ENCODE results near the gene C17orf113.
A peak's percentile ranks its signal among the peaks of the same experiment; 100 is the strongest.
"Not testable (repeated sequence)": the region's sequence is repeated elsewhere in the genome, so short reads cannot be mapped to it uniquely, and the experiment has no call there.

Gene C17orf113

DNA sequence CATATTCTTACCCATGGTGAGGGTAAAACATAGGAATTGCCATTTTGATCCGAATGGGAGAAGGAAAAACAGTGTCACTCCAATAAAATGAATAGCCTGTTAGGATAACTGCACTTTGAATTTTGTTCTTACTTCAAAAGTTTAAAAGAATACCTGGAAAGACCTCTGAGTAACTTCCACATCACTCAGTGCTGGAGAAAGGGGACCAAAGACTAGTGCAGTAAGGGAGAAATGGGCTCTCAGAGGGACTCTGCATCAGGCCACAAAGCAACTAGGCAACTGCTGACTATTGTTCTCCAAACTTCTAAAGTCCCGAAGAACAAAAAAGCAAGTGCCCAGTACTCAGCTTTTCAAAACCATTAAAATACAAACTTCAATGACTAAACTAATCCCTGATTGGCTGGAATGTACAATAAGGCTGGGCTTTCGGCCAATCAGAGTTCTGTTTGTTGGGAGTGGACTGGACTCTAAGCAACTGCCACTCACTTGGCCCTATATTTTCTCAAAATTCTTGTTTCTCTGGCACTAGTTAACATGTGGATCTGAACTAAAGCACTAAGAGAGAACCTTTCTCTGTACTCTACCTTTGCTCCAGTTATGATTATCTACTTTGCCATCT is 39.4 kb downstream of the C17orf113 start:
- DNase-seq (ENCODE audit: low spot score in 2 of 2), result peak; percentile 37 to 65
- Histone ChIP-seq H3K9me3 (no peaks in the 10 kb centered on the region), H3K36me3 (replicated peaks) (peaks cover 22% of the 10 kb centered on the region; the same call in 1 of the 2 replicates), H3K27me3 (ENCODE audit: low read depth) (no peaks in the 10 kb centered on the region), H3K4me1 (peaks cover 35% of the 10 kb centered on the region), H3K4me3 (no peak overlapping the region)
- in situ Hi-C loops (cut with MboI; ENCODE audit: low sequenced_read_pairs), result no loop called here

DNA sequence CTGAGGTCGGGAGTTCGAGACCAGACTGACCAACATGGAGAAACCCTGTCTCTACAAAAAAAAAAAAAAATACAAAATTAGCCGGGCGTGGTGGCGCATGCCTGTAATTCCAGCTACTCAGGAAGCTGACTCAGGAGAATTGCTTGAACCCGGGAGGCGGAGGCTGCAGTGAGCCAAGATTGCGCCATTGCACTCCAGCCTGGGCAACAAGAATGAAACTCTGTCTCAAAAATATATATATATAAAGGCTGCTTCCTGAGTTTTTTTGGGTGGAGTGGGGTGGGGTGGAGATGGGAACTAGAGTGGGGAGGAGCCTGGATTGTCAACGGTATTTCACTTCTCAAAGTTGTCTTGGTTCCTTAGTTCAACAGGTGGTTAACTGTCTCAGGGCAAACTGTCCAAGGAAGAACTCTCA is 40.1 kb downstream of the C17orf113 start:
- H3K36me3 ChIP-seq (replicated peaks), result peaks cover 22% of the 10 kb centered on the region; the same call in 1 of the 2 replicates
- DNase-seq (ENCODE audit: low spot score in 2 of 2); H3K27me3 ChIP-seq (ENCODE audit: low read depth); H3K4me3 ChIP-seq; in situ Hi-C loops (cut with MboI; ENCODE audit: low sequenced_read_pairs); H3K9me3 ChIP-seq: not testable (repeated sequence)
- peaks cover 33% of the 10 kb centered on the region for H3K4me1 ChIP-seq

GRCh38 chr17:42009170-42009569 is 41.2 kb downstream of the C17orf113 start:
- no peaks in the 10 kb centered on the region for H3K9me3 ChIP-seq
- no peak for DNase-seq (ENCODE audit: low spot score in 2 of 2)
- H3K36me3 ChIP-seq (replicated peaks), result peaks cover 22% of the 10 kb centered on the region; the same call in 1 of the 2 replicates
- in situ Hi-C loops (cut with MboI; ENCODE audit: low sequenced_read_pairs), result no loop called here
- H3K4me3 ChIP-seq, result no peak overlapping the region
- no peaks in the 10 kb centered on the region for H3K27me3 ChIP-seq (ENCODE audit: low read depth)
- H3K4me1 ChIP-seq, result peaks cover 33% of the 10 kb centered on the region

GRCh38 chr17:42005166-42005565 is 45.2 kb downstream of the C17orf113 start:
- H3K36me3 ChIP-seq (replicated peaks), result peaks cover 41% of the 10 kb centered on the region
- DNase-seq (ENCODE audit: low spot score in 2 of 2), result no peak
- H3K9me3 ChIP-seq, result no peaks in the 10 kb centered on the region
- H3K27me3 ChIP-seq (ENCODE audit: low read depth), result no peaks in the 10 kb centered on the region
- H3K4me3 ChIP-seq, result no peak overlapping the region
- peaks cover 9% of the 10 kb centered on the region; the same call in 1 of the 2 replicates for H3K4me1 ChIP-seq
- in situ Hi-C loops (cut with MboI; ENCODE audit: low sequenced_read_pairs), result no loop called here

- no peaks in the 10 kb centered on the region for H3K9me3 ChIP-seq
- no peaks in the 10 kb centered on the region for H3K27me3 ChIP-seq (ENCODE audit: low read depth)
- H3K4me3 ChIP-seq, result no peak overlapping the region
- H3K4me1 ChIP-seq, result peaks cover 9% of the 10 kb centered on the region; the same call in 1 of the 2 replicates
- no peak for DNase-seq (ENCODE audit: low spot score in 2 of 2)
- H3K36me3 ChIP-seq (replicated peaks), result peaks cover 51% of the 10 kb centered on the region
- in situ Hi-C loops (cut with MboI; ENCODE audit: low sequenced_read_pairs), result no loop called here
Observed at GRCh38 chr17:42002792-42003301, 47.6 kb downstream of the C17orf113 start.

DNA sequence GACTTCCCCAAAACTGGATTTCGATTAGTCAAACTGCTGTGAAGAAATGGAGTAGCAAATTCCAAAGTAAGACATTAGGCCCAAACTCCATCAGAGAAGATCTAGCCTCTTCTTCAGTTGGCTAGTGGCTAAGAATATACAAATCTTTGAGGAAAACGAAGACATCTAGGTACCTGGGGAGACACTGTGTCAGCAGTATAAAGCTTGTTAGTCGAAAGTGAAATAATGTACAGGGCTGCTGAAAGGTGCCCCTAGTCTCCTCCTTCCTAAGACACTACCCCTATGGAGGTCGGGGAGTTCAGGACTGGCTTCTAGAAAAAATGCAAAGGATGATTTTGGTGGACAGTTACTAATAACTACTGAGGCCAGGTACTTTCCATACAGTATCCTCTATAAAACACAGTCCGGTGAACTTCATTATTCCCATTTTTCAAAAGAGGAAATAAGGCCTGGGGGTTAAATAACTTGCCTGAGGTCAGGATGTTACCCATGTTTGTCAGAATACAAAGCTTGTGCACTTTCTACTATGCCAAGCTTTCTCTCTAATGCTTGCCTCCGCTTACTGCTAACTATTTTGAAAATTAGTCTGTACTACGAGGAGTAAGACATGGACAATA is 48.1 kb downstream of the C17orf113 start:
- Histone ChIP-seq H3K36me3 (replicated peaks) (peaks cover 57% of the 10 kb centered on the region), H3K9me3 (no peaks in the 10 kb centered on the region), H3K4me3 (no peak overlapping the region), H3K27me3 (ENCODE audit: low read depth) (no peaks in the 10 kb centered on the region), H3K4me1 (peaks cover 9% of the 10 kb centered on the region; the same call in 1 of the 2 replicates)
- in situ Hi-C loops (cut with MboI; ENCODE audit: low sequenced_read_pairs), result no loop called here
- DNase-seq (ENCODE audit: low spot score in 2 of 2), result no peak

GRCh38 chr17:42001729-42002128 is 48.7 kb downstream of the C17orf113 start:
- no peaks in the 10 kb centered on the region for H3K9me3 ChIP-seq
- no peaks in the 10 kb centered on the region for H3K27me3 ChIP-seq (ENCODE audit: low read depth)
- peaks cover 62% of the 10 kb centered on the region for H3K36me3 ChIP-seq (replicated peaks)
- H3K4me3 ChIP-seq, result no peak overlapping the region
- in situ Hi-C loops (cut with MboI; ENCODE audit: low sequenced_read_pairs), result no loop called here
- no peak for DNase-seq (ENCODE audit: low spot score in 2 of 2)
- peaks cover 9% of the 10 kb centered on the region; the same call in 1 of the 2 replicates for H3K4me1 ChIP-seq

DNA sequence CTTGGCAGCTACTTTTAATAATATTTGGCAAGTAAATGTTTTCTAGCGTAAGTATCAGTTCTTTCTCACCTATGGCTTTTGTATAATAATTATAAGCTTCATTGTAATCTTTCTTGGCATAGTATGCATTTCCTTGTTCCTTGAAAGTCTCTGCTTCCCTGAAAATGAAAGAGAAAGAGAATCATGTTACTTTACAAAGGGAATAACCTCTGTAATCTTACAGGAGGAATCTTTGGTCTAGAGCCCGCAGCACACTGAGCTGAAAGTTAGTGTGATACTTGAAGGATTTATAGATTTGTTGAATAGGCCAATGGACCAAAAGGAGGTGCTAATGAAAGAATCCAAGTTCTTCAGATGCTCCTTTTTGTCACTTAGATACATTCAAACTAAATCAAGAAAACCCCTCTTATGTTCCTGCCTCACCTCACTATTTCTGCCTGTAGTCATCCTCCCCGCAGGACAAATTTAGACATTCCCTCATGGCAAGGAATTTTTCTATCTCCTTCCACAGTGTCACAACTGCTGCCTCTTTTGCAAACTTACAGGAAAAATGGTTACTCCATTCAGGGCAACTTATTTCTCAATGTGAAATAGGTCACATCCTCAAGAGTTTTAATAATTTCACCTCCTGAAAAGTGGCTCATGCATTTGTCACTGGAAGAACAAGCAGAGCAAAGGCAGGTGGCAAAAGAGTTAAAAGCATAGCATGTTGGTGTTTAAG is 49.8 kb downstream of the C17orf113 start:
- Histone ChIP-seq H3K4me3 (no peak overlapping the region), H3K4me1 (peaks cover 9% of the 10 kb centered on the region; the same call in 1 of the 2 replicates), H3K27me3 (ENCODE audit: low read depth) (no peaks in the 10 kb centered on the region), H3K9me3 (no peaks in the 10 kb centered on the region), H3K36me3 (replicated peaks) (peaks cover 74% of the 10 kb centered on the region)
- in situ Hi-C loops (cut with MboI; ENCODE audit: low sequenced_read_pairs), result no loop called here
- DNase-seq (ENCODE audit: low spot score in 2 of 2), result no peak

DNA sequence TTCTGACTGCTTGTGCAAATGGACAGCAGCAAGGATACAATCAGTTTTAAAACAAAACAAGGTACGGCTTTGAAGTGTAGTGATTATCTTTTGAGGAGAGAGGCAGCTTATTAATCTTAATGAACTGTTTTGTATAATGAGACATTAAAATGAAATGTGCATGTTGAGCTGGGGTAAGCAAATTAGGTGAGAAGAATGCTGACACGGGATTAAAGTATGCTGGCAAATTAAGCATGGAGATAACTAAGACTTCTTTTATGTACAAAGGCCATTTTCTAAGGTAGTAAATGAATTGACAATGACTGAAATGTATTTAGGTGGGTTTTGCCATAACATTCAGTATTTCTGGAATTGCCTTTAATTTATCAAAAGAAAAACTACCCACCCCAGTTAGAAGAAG is 51.9 kb downstream of the C17orf113 start:
- H3K27me3 ChIP-seq (ENCODE audit: low read depth), result no peaks in the 10 kb centered on the region
- peaks cover 7% of the 10 kb centered on the region; the same call in 1 of the 2 replicates for H3K4me1 ChIP-seq
- no peaks in the 10 kb centered on the region for H3K9me3 ChIP-seq
- in situ Hi-C loops (cut with MboI; ENCODE audit: low sequenced_read_pairs), result no loop called here
- H3K4me3 ChIP-seq, result no peak overlapping the region
- DNase-seq (ENCODE audit: low spot score in 2 of 2), result no peak
- H3K36me3 ChIP-seq (replicated peaks), result peaks cover 87% of the 10 kb centered on the region

- Histone ChIP-seq H3K9me3 (no peaks in the 10 kb centered on the region), H3K4me3 (no peak overlapping the region), H3K4me1 (no peaks in the 10 kb centered on the region), H3K36me3 (replicated peaks) (peaks cover 91% of the 10 kb centered on the region), H3K27me3 (ENCODE audit: low read depth) (no peaks in the 10 kb centered on the region)
- no peak for DNase-seq (ENCODE audit: low spot score in 2 of 2)
- in situ Hi-C loops (cut with MboI; ENCODE audit: low sequenced_read_pairs), result no loop called here
Observed at GRCh38 chr17:41996855-41997164, 53.6 kb downstream of the C17orf113 start.

DNA sequence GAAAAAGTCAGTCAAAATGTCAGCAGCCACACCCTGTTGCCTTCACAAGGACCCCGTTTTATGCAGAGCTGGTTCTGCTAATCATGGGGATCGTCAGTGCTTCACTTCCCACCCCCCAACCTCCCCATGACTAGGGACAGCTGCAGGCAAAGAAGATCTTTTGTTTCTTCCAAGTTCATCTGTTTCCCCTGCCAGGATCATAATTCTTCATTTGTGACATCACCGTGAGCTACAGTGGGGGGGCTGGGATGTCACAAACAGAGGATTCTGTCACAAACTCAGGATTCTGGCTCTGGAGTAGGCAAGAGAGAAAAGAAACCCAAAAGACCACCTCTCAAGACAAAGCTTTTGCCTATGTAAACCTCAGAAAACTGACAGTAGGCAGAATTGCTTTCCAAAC is 57.8 kb downstream of the C17orf113 start:
- in situ Hi-C loops (cut with MboI; ENCODE audit: low sequenced_read_pairs), result no loop called here
- H3K36me3 ChIP-seq (replicated peaks), result peaks cover 89% of the 10 kb centered on the region
- no peaks in the 10 kb centered on the region for H3K27me3 ChIP-seq (ENCODE audit: low read depth)
- H3K4me1 ChIP-seq, result no peaks in the 10 kb centered on the region
- DNase-seq (ENCODE audit: low spot score in 2 of 2), result no peak
- H3K9me3 ChIP-seq, result no peaks in the 10 kb centered on the region
- H3K4me3 ChIP-seq, result no peak overlapping the region

DNA sequence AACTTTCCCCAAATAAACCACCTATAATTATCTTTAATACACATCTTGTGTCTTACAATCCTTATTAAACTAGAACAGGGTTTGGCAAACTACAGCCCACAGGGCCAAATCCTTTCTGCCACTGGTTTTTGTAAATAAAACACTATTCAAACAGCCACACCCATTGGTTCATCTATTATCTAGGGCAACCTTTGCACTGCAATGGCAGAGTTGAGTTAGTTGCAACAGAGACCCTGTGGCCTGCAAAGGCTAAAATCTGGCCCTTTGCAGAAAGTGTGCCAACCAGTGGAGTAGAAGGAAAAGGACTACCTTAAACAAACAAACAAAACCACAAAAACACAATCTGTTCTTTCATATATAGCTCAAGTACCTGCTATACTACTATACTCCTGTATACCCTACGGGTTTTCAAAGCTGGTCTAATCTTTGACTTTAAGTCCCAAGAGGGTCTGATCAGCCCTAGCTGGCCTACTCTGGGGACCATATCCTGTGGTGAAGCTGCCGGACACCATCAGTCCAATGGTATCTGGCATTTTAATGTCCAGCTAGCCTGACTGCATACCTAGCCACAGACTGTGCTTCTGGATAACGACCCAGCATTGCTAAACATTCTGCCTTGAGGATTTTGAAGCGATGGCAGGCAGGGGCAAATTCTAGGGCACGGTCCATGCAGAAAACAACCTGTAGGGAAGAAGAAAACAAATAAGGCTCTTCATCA is 60.5 kb downstream of the C17orf113 start:
- no peaks in the 10 kb centered on the region for H3K9me3 ChIP-seq
- H3K36me3 ChIP-seq (replicated peaks), result peaks cover 82% of the 10 kb centered on the region
- in situ Hi-C loops (cut with MboI; ENCODE audit: low sequenced_read_pairs), result no loop called here
- no peaks in the 10 kb centered on the region for H3K4me1 ChIP-seq
- no peak overlapping the region for H3K4me3 ChIP-seq
- DNase-seq (ENCODE audit: low spot score in 2 of 2), result no peak
- no peaks in the 10 kb centered on the region for H3K27me3 ChIP-seq (ENCODE audit: low read depth)

- no peak for DNase-seq (ENCODE audit: low spot score in 2 of 2)
- no peak overlapping the region for H3K4me3 ChIP-seq
- H3K36me3 ChIP-seq (replicated peaks), result peaks cover 84% of the 10 kb centered on the region
- H3K27me3 ChIP-seq (ENCODE audit: low read depth), result no peaks in the 10 kb centered on the region
- H3K9me3 ChIP-seq, result no peaks in the 10 kb centered on the region
- in situ Hi-C loops (cut with MboI; ENCODE audit: low sequenced_read_pairs), result no loop called here
- no peaks in the 10 kb centered on the region for H3K4me1 ChIP-seq
Observed at GRCh38 chr17:41988418-41988817, 62.0 kb downstream of the C17orf113 start.
